Neural cell (in vitro differentiated cells): Measurements from ENCODE around the gene CIB4. TPM values are rescaled to one million over a fixed set of nuclear protein-coding genes. Genes with fewer than 3 reads are reported as not detected.

Experiments used
- H2AFZ ChIP-seq: fragments of 200-600, 300-800 bp; sonication (generic), shearing (Covaris generic); 2 replicates; pipeline ENCODE4 v1.6.0; 2014; ENCODE audit warnings: low read depth, mild to moderate bottlenecking, antibody characterized with exemption, low read length, moderate library complexity
- H3F3A ChIP-seq: fragments of 200-600 bp; shearing (Covaris generic); 2 replicates; pipeline ENCODE4 v1.6.1; 2016; ENCODE audit warnings: mild to moderate bottlenecking, moderate library complexity, mixed read lengths, antibody characterized with exemption, low read length; ENCODE audit not compliant: insufficient read depth, poor library complexity, severe bottlenecking
- H3K27ac ChIP-seq: fragments of 200-600, 300-800 bp; sonication (generic), shearing (Covaris generic); 2 replicates; pipeline ENCODE4 v1.5.1; 2014; ENCODE audit warnings: mild to moderate bottlenecking, low read length, moderate library complexity
- H3K27me3 ChIP-seq: fragments of 300-800, 200-600 bp; sonication (generic), shearing (Covaris generic); 2 replicates; pipeline ENCODE4 v1.6.0; 2014; ENCODE audit warnings: mild to moderate bottlenecking, low read depth, low read length, moderate library complexity; ENCODE audit not compliant: insufficient read depth
- H3K36me3 ChIP-seq: fragments of 300-800, 200-600 bp; sonication (generic), shearing (Covaris generic); 2 replicates; pipeline ENCODE4 v1.5.1; 2014; ENCODE audit warnings: mild to moderate bottlenecking, antibody characterized with exemption, low read length, moderate library complexity; ENCODE audit not compliant: insufficient read depth
- H3K4me2 ChIP-seq: fragments of 300-800, 200-600 bp; sonication (generic), shearing (Covaris generic); 2 replicates; pipeline ENCODE4 v1.6.0; 2014; ENCODE audit warnings: mild to moderate bottlenecking, low read length
- H3K4me3 ChIP-seq: fragments of 300-800, 200-600 bp; sonication (generic), shearing (Covaris generic); 2 replicates; pipeline ENCODE4 v1.5.1; 2014; ENCODE audit warnings: mild to moderate bottlenecking, low read length, moderate library complexity
- H3K79me2 ChIP-seq: fragments of 200-600 bp; shearing (Covaris generic); replicated peaks from 2 replicates; pipeline ENCODE4 v1.6.0; 2014; ENCODE audit warnings: mild to moderate bottlenecking, low read length, moderate library complexity; ENCODE audit not compliant: insufficient read depth
- H3K9ac ChIP-seq: fragments of 300-800, 200-600 bp; sonication (generic), shearing (Covaris generic); 2 replicates; pipeline ENCODE4 v1.6.1; 2016; ENCODE audit warnings: mild to moderate bottlenecking, low read length, mixed read lengths
- H3K9me2 ChIP-seq: fragments of 200-600 bp; shearing (Covaris generic); 2 replicates; pipeline ENCODE4 v1.6.1; 2016; ENCODE audit warnings: mild to moderate bottlenecking, low read length, mixed read lengths; ENCODE audit not compliant: insufficient read depth
- H3K9me3 ChIP-seq: fragments of 200-600, 300-800 bp; sonication (generic), shearing (Covaris generic); 2 replicates; pipeline ENCODE4 v1.6.1; 2016; ENCODE audit warnings: mild to moderate bottlenecking, mixed run types, low read length, moderate library complexity, mixed read lengths
- H4K20me1 ChIP-seq: fragments of 200-600 bp; shearing (Covaris generic); 2 replicates; pipeline ENCODE4 v1.6.1; 2016; ENCODE audit warnings: mild to moderate bottlenecking, mixed run types; ENCODE audit not compliant: insufficient read depth
- EP300 ChIP-seq: fragments of 450-650 bp; conservative IDR thresholded peaks from 2 replicates; pipeline ENCODE4 v1.6.1; 2014; ENCODE audit warnings: antibody characterized with exemption, mild to moderate bottlenecking, moderate library complexity; ENCODE audit not compliant: poor library complexity, severe bottlenecking
- EZH2 ChIP-seq: fragments of 200-600, 300-800 bp; shearing (Covaris generic), sonication (generic); IDR thresholded peaks from 2 replicates; pipeline ENCODE4 v1.6.1; 2014; ENCODE audit warnings: antibody characterized with exemption, low read length, borderline replicate concordance, mild to moderate bottlenecking; ENCODE audit not compliant: insufficient read depth, poor library complexity, severe bottlenecking
- MXI1 ChIP-seq: fragments of 450-650 bp; conservative IDR thresholded peaks from 2 replicates; pipeline ENCODE4 v1.6.1; 2014; ENCODE audit warnings: antibody characterized with exemption, mild to moderate bottlenecking; ENCODE audit not compliant: poor library complexity, severe bottlenecking
- POLR2AphosphoS5 ChIP-seq: IDR thresholded peaks from 2 replicates; pipeline ENCODE4 v1.6.1; 2012
- RAD21 ChIP-seq: fragments of 450-650 bp; conservative IDR thresholded peaks from 2 replicates; pipeline ENCODE4 v1.6.1; 2014; ENCODE audit warnings: antibody characterized with exemption, mild to moderate bottlenecking, moderate library complexity
- SMC3 ChIP-seq: fragments of 450-650 bp; conservative IDR thresholded peaks from 2 replicates; pipeline ENCODE4 v1.6.1; 2014; ENCODE audit warnings: antibody characterized with exemption, mild to moderate bottlenecking, moderate library complexity; ENCODE audit not compliant: poor library complexity
- TAF1 ChIP-seq: IDR thresholded peaks from 2 replicates; pipeline ENCODE4 v1.6.1; 2012; ENCODE audit warnings: low read depth
- polyA plus RNA-seq: library from polyadenylated mRNA; depleted of rRNA; stranded (reverse); fragments of >200 nt; gene quantifications from 2 replicates; pipeline ENCODE4 v1.2.3, GENCODE V29; 2014
- TF ChIP-seq, protein P1 (sequence below): IDR thresholded peaks from 2 replicates; pipeline ENCODE4 v1.6.1; 2012; ENCODE audit warnings: borderline replicate concordance
- TF ChIP-seq, protein P2 (sequence below): fragments of 450-650 bp; IDR thresholded peaks from 2 replicates; pipeline ENCODE4 v1.5.1; 2014; ENCODE audit warnings: antibody characterized with exemption, mild to moderate bottlenecking, moderate library complexity; ENCODE audit not compliant: poor library complexity, severe bottlenecking

CIB4 gene
- polyA plus RNA-seq, 1 donor from 2014 or later, result not detected

DNA sequence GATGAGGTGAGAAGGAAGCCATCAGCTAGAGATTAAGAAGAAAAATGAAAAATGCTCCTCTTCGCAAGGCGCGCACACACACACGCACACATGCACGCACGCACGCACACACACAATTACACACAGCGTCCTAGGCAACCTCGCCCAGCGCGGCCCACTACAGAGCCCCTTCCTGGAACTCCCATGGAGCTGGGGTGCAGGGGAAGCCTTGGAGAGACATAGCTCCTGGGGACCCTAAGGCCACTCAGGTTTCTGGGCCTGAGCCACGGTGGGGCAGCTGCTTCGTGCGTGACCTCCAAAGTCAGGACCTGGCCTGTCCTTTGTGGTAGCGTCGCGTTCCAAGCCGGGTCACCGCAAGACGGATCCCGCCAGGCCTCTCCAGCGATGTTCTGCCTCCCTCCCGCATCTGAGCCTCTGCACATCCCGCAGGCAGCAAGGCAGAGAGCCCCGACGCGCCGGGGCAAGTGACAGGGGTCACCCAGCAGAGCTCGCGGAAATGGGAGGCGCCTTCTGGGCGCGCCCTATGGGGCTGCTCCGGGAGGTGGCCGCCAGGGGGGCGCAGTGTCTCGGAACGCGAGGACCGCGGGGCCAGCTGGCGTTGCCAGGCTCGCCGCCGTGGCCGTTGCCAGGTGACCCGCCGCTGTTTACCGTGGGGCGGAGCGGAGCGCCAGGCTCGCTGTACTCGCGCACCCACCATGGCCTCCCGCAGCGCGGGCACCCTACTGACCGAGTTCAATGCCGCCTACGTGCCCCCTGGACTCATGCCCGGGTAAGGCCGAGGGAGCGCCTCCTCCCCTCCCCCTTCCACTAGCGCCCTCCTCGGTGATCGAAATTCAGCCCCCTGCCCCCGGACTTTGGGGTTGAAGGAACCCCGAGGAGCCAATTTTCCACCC is 79.0 kb downstream of the CIB4 start:
- no peaks in the 10 kb centered on the region for H3K27me3 ChIP-seq
- no peaks in the 10 kb centered on the region for H3K79me2 ChIP-seq
- no peak overlapping the region for H3K9ac ChIP-seq
- H2AFZ ChIP-seq, result no peak overlapping the region
- no peaks in the 10 kb centered on the region for H3K9me3 ChIP-seq
- TF ChIP-seq, protein P1, sequence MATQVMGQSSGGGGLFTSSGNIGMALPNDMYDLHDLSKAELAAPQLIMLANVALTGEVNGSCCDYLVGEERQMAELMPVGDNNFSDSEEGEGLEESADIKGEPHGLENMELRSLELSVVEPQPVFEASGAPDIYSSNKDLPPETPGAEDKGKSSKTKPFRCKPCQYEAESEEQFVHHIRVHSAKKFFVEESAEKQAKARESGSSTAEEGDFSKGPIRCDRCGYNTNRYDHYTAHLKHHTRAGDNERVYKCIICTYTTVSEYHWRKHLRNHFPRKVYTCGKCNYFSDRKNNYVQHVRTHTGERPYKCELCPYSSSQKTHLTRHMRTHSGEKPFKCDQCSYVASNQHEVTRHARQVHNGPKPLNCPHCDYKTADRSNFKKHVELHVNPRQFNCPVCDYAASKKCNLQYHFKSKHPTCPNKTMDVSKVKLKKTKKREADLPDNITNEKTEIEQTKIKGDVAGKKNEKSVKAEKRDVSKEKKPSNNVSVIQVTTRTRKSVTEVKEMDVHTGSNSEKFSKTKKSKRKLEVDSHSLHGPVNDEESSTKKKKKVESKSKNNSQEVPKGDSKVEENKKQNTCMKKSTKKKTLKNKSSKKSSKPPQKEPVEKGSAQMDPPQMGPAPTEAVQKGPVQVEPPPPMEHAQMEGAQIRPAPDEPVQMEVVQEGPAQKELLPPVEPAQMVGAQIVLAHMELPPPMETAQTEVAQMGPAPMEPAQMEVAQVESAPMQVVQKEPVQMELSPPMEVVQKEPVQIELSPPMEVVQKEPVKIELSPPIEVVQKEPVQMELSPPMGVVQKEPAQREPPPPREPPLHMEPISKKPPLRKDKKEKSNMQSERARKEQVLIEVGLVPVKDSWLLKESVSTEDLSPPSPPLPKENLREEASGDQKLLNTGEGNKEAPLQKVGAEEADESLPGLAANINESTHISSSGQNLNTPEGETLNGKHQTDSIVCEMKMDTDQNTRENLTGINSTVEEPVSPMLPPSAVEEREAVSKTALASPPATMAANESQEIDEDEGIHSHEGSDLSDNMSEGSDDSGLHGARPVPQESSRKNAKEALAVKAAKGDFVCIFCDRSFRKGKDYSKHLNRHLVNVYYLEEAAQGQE, result no peak
- TF ChIP-seq TAF1 (no peak), MXI1 (no peak), EZH2 (no peak), EP300 (no peak), RAD21 (no peak), SMC3 (no peak), POLR2AphosphoS5 (no peak)
- TF ChIP-seq, protein P2, sequence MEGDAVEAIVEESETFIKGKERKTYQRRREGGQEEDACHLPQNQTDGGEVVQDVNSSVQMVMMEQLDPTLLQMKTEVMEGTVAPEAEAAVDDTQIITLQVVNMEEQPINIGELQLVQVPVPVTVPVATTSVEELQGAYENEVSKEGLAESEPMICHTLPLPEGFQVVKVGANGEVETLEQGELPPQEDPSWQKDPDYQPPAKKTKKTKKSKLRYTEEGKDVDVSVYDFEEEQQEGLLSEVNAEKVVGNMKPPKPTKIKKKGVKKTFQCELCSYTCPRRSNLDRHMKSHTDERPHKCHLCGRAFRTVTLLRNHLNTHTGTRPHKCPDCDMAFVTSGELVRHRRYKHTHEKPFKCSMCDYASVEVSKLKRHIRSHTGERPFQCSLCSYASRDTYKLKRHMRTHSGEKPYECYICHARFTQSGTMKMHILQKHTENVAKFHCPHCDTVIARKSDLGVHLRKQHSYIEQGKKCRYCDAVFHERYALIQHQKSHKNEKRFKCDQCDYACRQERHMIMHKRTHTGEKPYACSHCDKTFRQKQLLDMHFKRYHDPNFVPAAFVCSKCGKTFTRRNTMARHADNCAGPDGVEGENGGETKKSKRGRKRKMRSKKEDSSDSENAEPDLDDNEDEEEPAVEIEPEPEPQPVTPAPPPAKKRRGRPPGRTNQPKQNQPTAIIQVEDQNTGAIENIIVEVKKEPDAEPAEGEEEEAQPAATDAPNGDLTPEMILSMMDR, result no peak
- no peak overlapping the region for H3K4me3 ChIP-seq
- H3K36me3 ChIP-seq, result no peaks in the 10 kb centered on the region
- H3F3A ChIP-seq, result no peaks in the 10 kb centered on the region
- H3K4me2 ChIP-seq, result no peak overlapping the region
- no peak overlapping the region for H3K27ac ChIP-seq
- no peaks in the 10 kb centered on the region for H3K9me2 ChIP-seq
- H4K20me1 ChIP-seq, result no peaks in the 10 kb centered on the region

DNA sequence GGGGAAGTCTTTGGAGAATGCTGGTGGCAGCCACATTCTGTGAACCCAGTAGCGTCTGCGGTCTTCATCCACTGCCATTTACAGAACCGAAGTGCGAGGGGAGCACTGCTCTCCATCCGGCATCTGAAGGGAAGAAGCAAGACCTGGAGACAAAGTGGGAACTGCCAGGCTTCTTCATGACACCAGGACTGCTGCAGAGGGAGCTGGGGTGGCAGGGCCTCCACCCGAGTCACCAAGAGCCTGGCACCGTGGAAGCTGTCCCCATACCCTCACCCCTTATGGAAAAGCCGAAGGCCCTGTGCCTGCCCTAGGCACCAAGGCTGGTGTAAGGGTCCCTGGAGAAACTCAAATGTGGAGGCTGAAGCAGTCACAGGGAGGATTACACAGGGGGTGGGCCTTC is 79.8 kb downstream of the CIB4 start:
- no peaks in the 10 kb centered on the region for H3F3A ChIP-seq
- H3K4me3 ChIP-seq, result no peak overlapping the region
- no peaks in the 10 kb centered on the region for H3K36me3 ChIP-seq
- no peak overlapping the region for H3K27ac ChIP-seq
- H3K9me3 ChIP-seq, result no peaks in the 10 kb centered on the region
- H4K20me1 ChIP-seq, result no peaks in the 10 kb centered on the region
- H3K79me2 ChIP-seq, result no peaks in the 10 kb centered on the region
- no peak overlapping the region for H2AFZ ChIP-seq
- no peak overlapping the region for H3K9ac ChIP-seq
- H3K9me2 ChIP-seq, result no peaks in the 10 kb centered on the region
- TF ChIP-seq RAD21 (no peak), MXI1 (no peak)
- TF ChIP-seq, protein P2, result no peak
- TF ChIP-seq, protein P1, result no peak
- H3K4me2 ChIP-seq, result no peak overlapping the region
- H3K27me3 ChIP-seq, result no peaks in the 10 kb centered on the region
